Activated CD4-positive, alpha-beta T cell treated with anti-CD3 and anti-CD28 coated beads for 1 hour (primary cell): Measurements from ENCODE around the gene FGF18.
A peak's percentile ranks its signal among the peaks of the same experiment; 100 is the strongest.
"Not testable (repeated sequence)": the region's sequence is repeated elsewhere in the genome, so short reads cannot be mapped to it uniquely, and the experiment has no call there.

Experiments
- DNase-seq: peaks from one replicate; pipeline ENCODE4 v3.0.0-alpha.2; 2020

Gene FGF18

GRCh38 chr5:171401167-171401947 lies 18.1 kb upstream of the FGF18 start:
- no peak for DNase-seq

- DNase-seq, result not testable (repeated sequence)
Measured at GRCh38 chr5:171402751-171403150, 16.7 kb upstream of the FGF18 start.

DNA sequence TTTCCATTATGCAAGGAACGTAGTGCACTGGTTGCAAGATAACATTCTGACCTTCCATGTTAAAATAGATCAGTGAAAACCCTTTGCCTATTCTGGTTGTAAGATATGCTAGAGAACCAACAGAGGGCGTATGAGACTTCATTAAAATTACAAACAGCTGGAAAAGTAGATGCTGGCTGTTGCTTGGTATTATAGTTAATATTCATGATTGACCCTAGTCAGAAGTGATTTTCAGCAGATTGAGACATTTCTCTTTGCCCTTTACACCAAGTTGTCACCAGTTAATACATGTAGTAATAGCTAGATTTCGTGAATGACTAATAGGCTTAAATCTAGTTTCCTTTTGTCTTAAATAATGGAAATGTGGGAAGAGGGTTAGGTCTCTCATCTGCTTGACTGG lies 13.8 kb upstream of the FGF18 start:
- DNase-seq, result no peak

DNA sequence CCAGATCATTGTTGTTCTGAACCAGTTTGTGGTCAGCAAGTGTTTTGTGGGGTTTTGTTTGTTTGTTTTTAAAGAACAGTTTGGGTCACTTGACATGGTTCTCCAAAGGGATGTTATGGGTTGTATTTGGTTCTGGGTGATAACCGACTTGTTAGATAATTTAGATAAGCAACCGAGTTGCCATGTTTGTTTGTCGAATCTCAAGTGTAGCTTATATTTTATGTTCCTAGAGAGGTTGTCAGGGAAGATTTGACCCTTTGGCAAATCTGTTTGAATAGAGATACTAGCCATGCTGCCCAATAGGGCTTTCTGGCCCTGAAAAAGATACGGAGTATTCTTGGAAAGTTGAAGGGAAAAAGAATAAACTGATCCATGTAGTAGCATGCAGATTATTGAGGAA lies 12.2 kb upstream of the FGF18 start:
- DNase-seq, result no peak

DNA sequence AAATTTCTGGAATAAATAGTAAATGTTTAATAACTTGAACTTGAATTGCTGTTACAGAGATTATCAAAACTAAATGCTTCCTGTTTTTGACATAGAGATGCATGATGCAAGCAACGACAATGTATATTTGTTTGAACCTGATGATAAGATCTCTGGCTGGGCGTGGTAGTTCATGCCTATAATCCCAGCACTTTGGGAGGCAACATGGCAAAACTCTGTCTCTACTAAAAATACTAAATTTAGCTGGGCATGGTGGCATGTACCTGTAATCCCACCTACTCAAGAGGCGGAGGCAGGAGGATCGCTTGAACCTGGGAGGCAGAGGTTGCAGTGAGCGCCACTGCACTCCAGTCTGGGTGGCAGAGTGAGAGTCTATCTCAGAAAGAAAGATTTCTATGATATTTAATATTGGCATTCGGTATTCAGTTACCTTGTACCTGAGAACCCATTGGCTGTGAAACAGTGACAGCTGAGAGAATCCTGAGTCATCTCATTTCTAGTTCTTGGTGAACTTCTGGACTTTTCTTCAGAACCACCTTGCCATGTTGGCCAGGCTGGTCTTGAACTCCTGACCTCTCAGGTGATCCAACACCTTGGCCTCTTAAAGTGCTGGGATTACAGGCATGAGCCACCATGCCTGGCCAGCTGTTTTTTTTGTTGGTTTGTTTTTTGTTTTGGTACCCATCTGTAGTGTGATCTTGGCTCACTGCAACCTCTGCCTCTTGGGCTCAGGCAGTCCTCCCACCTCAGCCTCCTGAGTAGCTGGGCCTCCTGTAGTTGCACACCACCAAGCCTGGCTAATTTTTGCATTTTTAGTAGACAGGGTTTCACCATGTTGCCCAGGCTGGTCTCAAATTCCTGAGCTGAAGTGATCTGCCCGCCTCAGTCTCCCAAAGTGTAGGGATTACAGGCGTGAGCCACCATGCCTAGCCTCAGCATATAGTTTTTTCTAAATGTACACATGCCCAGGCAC lies 10.0 kb upstream of the FGF18 start:
- no peak for DNase-seq

DNA sequence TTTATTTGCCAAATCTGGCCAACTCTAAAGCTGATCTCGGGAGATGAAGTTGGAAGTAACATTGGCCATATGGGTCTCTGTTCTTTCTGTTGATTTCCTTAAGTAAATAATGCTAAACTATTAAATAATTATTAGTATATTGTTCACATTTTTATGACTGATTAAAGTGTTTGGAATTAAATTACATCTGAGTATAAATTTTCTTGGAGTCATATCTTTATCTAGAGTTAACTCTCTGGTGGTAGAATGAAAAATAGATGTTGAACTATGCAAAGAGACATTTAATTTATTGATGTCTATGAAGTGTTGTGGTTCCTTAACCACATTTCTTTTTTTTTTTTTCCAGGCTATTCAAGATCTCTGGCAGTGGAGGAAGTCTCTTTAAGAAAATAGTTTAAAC lies 9.3 kb upstream of the FGF18 start:
- DNase-seq, result no peak

GRCh38 chr5:171412186-171412585 lies 7.3 kb upstream of the FGF18 start:
- no peak for DNase-seq

DNA sequence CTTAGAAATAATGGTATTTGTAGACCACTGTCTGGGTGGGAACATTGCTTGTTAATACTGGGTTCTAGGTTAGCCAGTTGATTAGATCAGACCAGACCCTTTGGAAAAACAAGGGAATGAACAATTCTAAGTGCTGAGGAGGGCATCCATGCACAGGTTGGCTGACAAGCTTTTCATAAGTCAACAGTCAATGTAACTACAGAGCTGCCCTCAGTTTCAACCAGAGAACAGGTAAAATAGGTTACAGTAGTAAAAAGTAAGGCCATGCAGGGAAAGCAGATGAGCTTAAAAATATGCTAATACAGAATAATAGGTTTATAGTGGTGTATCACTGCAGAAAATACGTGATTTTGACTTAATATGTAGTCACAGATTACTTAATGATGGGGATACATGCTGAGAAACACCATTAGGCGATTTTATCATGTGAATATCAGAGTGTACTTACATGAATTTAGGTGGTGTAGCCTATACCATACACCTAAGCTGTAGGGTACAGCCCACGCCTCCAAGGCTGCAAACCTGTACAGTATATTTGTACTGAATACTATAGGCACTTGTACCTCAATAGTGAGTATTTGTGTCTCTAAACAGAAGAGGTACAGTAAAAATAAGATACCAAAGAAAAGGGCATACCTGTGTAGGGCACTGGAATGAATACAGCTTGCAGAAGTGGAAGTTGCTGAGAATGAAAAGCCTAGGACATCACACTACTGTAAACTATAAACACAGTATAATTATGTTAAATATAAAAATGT lies 6.1 kb upstream of the FGF18 start:
- DNase-seq, result no peak

- DNase-seq, result not testable (repeated sequence)
Measured at GRCh38 chr5:171413993-171414392, 5.5 kb upstream of the FGF18 start.

- DNase-seq, result no peak
Measured at GRCh38 chr5:171415115-171415730, 4.2 kb upstream of the FGF18 start.

GRCh38 chr5:171416160-171417049 lies 3.0 kb upstream of the FGF18 start:
- DNase-seq, result peak; percentile 0

DNA sequence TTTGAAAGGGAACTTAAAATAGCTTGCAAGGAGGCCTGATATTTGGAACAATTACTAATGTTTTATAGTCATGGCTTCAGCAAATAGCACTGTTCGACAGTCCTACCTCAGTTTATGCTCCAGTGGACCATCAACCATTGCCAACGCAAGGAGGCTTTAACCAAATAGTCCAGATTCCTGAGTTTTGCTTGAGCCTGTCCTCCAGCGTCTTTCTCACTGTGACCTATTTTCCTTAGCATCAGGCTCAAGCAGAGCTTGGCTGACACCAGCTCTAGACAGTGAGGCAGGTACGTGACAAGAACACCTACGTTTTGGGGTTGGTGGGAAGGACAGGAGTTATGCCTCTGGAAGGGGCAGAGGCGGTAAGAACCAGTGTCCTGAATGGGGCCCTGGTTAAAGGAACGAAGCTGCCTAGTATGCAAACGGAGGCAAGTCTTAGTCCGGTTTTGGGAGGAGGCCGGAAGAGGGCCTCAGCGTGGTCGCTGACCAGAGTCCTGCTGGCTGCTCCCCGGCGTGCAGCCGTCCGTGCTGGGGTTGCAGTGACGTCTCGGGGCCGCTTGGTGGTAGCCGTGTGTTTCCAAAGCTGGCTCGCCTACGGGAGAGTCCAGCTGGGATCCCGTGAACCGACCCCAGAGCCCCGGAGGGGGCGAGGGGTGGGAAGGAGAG lies 998 bp upstream of the FGF18 start:
- DNase-seq, result no peak

- DNase-seq, result no peak
Measured at GRCh38 chr5:171419688-171420430, 412 bp downstream of the FGF18 start.

GRCh38 chr5:171420431-171421241 lies 1.2 kb downstream of the FGF18 start:
- no peak for DNase-seq

DNA sequence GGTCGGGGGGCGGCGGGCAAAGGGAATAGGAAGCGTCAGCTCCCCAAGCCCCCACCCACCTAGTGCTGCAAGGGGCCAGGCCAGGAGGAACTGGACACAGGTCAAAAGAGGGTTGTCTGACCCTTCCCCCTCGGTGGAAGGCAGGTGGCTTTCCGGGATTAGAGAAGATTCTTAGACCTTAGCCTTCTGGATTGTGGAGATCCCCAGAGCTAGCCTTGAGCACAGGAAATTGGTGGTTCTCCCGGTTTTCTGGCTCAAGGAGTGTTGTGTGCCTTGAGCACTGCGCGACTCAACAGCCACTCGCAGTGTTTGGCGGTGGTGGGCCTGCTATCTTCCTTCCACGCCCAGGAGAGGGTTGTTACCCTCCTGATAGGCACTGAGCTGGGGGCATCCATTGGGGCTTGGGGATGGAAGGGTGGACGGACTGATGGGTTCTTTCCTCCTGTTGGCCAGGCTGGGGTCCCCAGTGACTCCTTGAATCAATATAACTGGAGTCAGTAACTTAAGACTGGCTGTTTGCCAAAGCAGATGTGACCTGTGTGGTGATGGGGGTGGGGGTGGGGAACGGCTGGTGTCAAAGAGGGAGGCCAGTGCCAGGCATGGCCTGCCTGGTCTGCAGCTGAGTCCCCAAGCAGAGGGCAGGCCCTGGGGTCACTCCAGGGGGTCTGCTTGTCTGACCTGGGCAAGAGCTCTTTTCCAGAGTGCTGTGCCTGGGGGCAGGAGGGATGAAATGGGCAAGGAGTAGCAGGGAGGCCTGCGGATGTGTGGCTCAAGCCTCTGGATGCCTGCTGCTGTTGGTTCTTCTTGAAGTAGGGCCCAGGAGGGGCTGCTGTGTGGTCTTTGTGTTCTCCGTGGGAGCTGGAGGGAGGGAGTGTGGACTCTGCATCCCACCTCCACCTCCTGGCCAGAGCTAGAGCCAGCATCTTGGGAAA lies 2.1 kb downstream of the FGF18 start:
- DNase-seq, result no peak

GRCh38 chr5:171422495-171422894 lies 3.0 kb downstream of the FGF18 start:
- DNase-seq, result no peak

DNA sequence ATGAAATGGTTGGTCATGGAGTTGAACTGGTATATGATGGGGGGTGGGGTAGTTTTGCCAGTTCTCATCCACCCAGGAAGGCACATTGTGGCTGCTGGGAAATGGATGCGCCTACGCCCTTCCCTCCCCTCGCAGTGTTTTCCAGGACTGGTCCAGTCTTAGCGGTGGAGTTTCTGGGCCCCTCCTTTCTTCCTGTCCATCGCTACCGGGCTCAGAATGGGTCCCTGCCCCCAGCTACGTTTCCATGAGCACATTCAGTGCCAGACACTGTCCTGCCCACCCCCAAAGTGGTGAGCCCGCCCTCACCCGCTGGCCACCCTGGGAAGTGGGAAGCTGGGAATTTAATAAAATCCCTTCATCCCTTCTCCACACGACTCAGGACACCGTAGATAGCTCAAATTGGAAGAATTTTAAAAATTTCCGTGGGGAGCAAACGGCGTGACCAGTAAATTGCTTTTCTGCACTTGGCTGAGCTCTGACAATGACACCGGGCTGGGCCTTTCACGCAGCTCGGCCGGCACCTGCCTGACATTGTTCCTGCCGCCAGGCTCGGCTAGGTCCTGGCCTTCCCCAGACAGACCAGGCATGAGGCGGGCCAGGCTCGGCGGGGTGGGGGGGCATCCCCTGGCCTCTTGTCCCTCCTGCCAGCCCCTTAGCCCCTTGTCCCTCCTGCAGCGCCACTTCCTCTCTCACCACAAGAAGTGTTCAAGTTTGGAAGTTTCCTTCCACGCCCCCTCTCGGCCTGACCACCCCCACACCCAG lies 3.6 kb downstream of the FGF18 start:
- no peak for DNase-seq
